ENCODE measurements around the gene STARD4. TPM values are rescaled to one million over a fixed set of nuclear protein-coding genes. Genes with fewer than 3 reads are reported as not detected.

STARD4 gene
- total and polyA plus RNA-seq, 2 of the 13 experiments (the other 11 are each of a cell fraction or from before 2014, with no cell fraction given) = 27.4 to 66.9 TPM

GRCh38 chr5:111454776-111455175, 57.6 kb downstream of the STARD4 start:
- no peak overlapping the region for H3K27ac ChIP-seq (ENCODE audit: extremely low read length, insufficient read depth, low read length)
- H3K36me3 ChIP-seq (replicated peaks in 1 of 2; ENCODE audit: control insufficient read depth in 1 of 2, insufficient read depth in 2 of 2, low read length in 2 of 2) = no peaks in the 10 kb centered on the region
- no peaks in the 10 kb centered on the region for H3K9me3 ChIP-seq (ENCODE audit: low read length)
- DNase-seq (ENCODE audit: low spot score) (no peak), ATAC-seq (no peak), FAIRE-seq (no peak)
- 3% methylated on average over 2 of the region's 2 CpGs for WGBS (ENCODE audit: low lambda C conversion rate)
- in situ Hi-C loops (cut with HindIII; ENCODE audit: extremely low pct_ligation_motif_present, low pct_unique_long_range_greater_than_20kb) (no loop called here), intact Hi-C loops (cut with micrococcal nuclease; ENCODE audit: unreplicated experiment) (no loop called here)
- CTCF ChIA-PET (ENCODE audit: low intra/inter-chr PET ratio, low total read pairs) = no interaction called here
- H4K20me1 ChIP-seq (ENCODE audit: insufficient read depth, low read length) = no peaks in the 10 kb centered on the region
- H3K9ac ChIP-seq (ENCODE audit: insufficient read depth, low read depth, low read length) = no peak overlapping the region
- H3K4me3 ChIP-seq (replicated peaks in 1 of 3; ENCODE audit: insufficient read depth in 1 of 3, low read depth in 2 of 3, low read length in 3 of 3) = no peak overlapping the region
- no peak overlapping the region for H2AFZ ChIP-seq (ENCODE audit: low read length)
- no peak for TF ChIP-seq HDAC6 (IDR thresholded peaks at IDR 0.05; ENCODE audit: low read depth, low read length)
- BruUV-seq (replicated peaks) = no TSS peak
- no peaks in the 10 kb centered on the region for H3K4me1 ChIP-seq (ENCODE audit: insufficient read depth, low read length)
- no peaks in the 10 kb centered on the region for H3K79me2 ChIP-seq (ENCODE audit: insufficient read depth, low read length)
- H3K4me2 ChIP-seq (ENCODE audit: low read depth, low read length) = no peak overlapping the region
- no peaks in the 10 kb centered on the region for H3K27me3 ChIP-seq (ENCODE audit: control insufficient read depth in 1 of 2, insufficient read depth in 2 of 2, low read length in 2 of 2)
- POLR2A ChIA-PET = no interaction called here

- CTCF ChIA-PET (ENCODE audit: low intra/inter-chr PET ratio, low total read pairs) = no interaction called here
- Histone ChIP-seq H3K79me2 (ENCODE audit: insufficient read depth, low read length) (no peaks in the 10 kb centered on the region), H3K9me3 (ENCODE audit: low read length) (no peaks in the 10 kb centered on the region), H3K4me1 (ENCODE audit: insufficient read depth, low read length) (no peaks in the 10 kb centered on the region), H3K4me3 (replicated peaks in 1 of 3; ENCODE audit: insufficient read depth in 1 of 3, low read depth in 2 of 3, low read length in 3 of 3) (no peak overlapping the region), H3K27ac (ENCODE audit: extremely low read length, insufficient read depth, low read length) (no peak overlapping the region), H3K4me2 (ENCODE audit: low read depth, low read length) (no peak overlapping the region), H3K36me3 (replicated peaks in 1 of 2; ENCODE audit: control insufficient read depth in 1 of 2, insufficient read depth in 2 of 2, low read length in 2 of 2) (no peaks in the 10 kb centered on the region), H4K20me1 (ENCODE audit: insufficient read depth, low read length) (no peaks in the 10 kb centered on the region), H3K9ac (ENCODE audit: insufficient read depth, low read depth, low read length) (no peak overlapping the region), H2AFZ (ENCODE audit: low read length) (no peak overlapping the region), H3K27me3 (ENCODE audit: control insufficient read depth in 1 of 2, insufficient read depth in 2 of 2, low read length in 2 of 2) (no peaks in the 10 kb centered on the region)
- intact Hi-C loops (cut with micrococcal nuclease; ENCODE audit: unreplicated experiment) = no loop called here
- TF ChIP-seq HIC2 (CRISPR knock-in tag; IDR thresholded peaks at IDR 0.05; ENCODE audit: low read depth) (no peak), MAZ (IDR thresholded peaks at IDR 0.05; ENCODE audit: borderline replicate concordance, low read depth, low read length) (no peak), MAZ (CRISPR knock-in tag; IDR thresholded peaks at IDR 0.05; ENCODE audit: low read depth) (no peak), ZNF605 (CRISPR knock-in tag; IDR thresholded peaks at IDR 0.05) (no peak), ZNF280D (CRISPR knock-in tag; IDR thresholded peaks at IDR 0.05) (no peak), ZNF513 (CRISPR knock-in tag; conservative IDR thresholded peaks at IDR 0.05) (no peak), GPBP1L1 (CRISPR knock-in tag; IDR thresholded peaks at IDR 0.05) (no peak), ETV6 (CRISPR knock-in tag; conservative IDR thresholded peaks at IDR 0.05) (no peak)
- ATAC-seq (no peak), DNase-seq (ENCODE audit: low spot score) (no peak), FAIRE-seq (no peak)
- POLR2A ChIA-PET = no interaction called here
- WGBS (ENCODE audit: low lambda C conversion rate) = 1% methylated on average over 3 of the region's 3 CpGs
- BruUV-seq (replicated peaks) = no TSS peak
- in situ Hi-C loops (cut with HindIII; ENCODE audit: extremely low pct_ligation_motif_present, low pct_unique_long_range_greater_than_20kb) = no loop called here
These were observed 58.1 kb downstream of the STARD4 start for GRCh38 chr5:111454198-111454622.
